HepG2 (cell line): ENCODE measurements around the gene ANP32A. TPM values are rescaled to one million over a fixed set of nuclear protein-coding genes. Genes with fewer than 3 reads are reported as not detected.
A peak's percentile ranks its signal among the peaks of the same experiment; 100 is the strongest.

Experiments used
- ATAC-seq: fragments of 200-7000 bp; cut with Tn5 transposase; 3 replicates; pipeline ENCODE4 v1.9.1; 2020; ENCODE audit warnings: mild to moderate bottlenecking, moderate library complexity
- BruUV-seq: library from RNA; stranded (reverse); fragments of 400-500 nt; replicated peaks from 2 replicates; lab custom pipeline; 2021; lab: Mats Ljungman, UMichigan
- CTCF ChIA-PET: fragments of 300-600 bp; formaldehyde crosslinking; extraction: SDS; loops from one replicate; lab custom pipeline; 2021; ENCODE audit warnings: low total read pairs, inconsistent platforms, low intra/inter-chr PET ratio; lab: Yijun Ruan, JAX
- POLR2A ChIA-PET: fragments of 350-600 bp; sonication (Branson Sonifier 250); formaldehyde crosslinking; loops from one replicate; lab custom pipeline; 2020; ENCODE audit warnings: antibody characterized with exemption, inconsistent platforms; lab: Yijun Ruan, JAX
- DNase-seq: peaks from one replicate; pipeline ENCODE4 v3.0.0-alpha.2; 2015; ENCODE audit warnings: low spot score
- FAIRE-seq: peaks from 3 replicates; lab custom pipeline; 2011; peaks lifted over from hg19 to GRCh38; lab: Jason Lieb, UNC
- H2AFZ ChIP-seq: one replicate; pipeline ENCODE4 v1.6.1; 2011; ENCODE audit warnings: low read length, inconsistent platforms
- H3K27ac ChIP-seq: fragments of 300-600 bp; 3 replicates; pipeline ENCODE4 v1.8.0; 2011; ENCODE audit warnings: mixed run types, mild to moderate bottlenecking, mixed read lengths, low read length, inconsistent platforms; ENCODE audit not compliant: insufficient read depth; ENCODE audit errors: extremely low read length
- H3K27me3 ChIP-seq, 2 experiments: fragments of 200-600 bp in 1 of 2; 2 replicates in 1 of 2; 3 replicates in 1 of 2; pipeline versions ENCODE4 v1.6.0 to v1.8.0; 2011; ENCODE audit warnings: low read length in 2 of 2, mild to moderate bottlenecking in 2 of 2, moderate library complexity in 2 of 2, inconsistent platforms in 1 of 2; ENCODE audit not compliant: insufficient read depth in 2 of 2, control insufficient read depth in 1 of 2
- H3K36me3 ChIP-seq, 2 experiments: fragments of 200-600 bp in 1 of 2; replicated peaks in 1 of 2; 2 replicates in 1 of 2; 3 replicates in 1 of 2; pipeline versions ENCODE4 v1.5.1 to v1.8.0; 2011; ENCODE audit warnings: low read length in 2 of 2, inconsistent platforms in 1 of 2; ENCODE audit not compliant: insufficient read depth in 2 of 2, control insufficient read depth in 1 of 2
- H3K4me1 ChIP-seq: 2 replicates; pipeline ENCODE4 v1.5.1; 2012; ENCODE audit warnings: low read length, inconsistent platforms; ENCODE audit not compliant: insufficient read depth
- H3K4me2 ChIP-seq: 2 replicates; pipeline ENCODE4 v1.6.0; 2011; ENCODE audit warnings: low read depth, low read length, inconsistent platforms
- H3K4me3 ChIP-seq, 3 experiments: fragments of 200-600 bp in 1 of 3; sonication (generic), shearing (Covaris generic) in 1 of 3; replicated peaks in 1 of 3; 2 replicates each; pipeline ENCODE4 v1.5.1; 2011 to 2016; ENCODE audit warnings: low read length in 3 of 3, inconsistent platforms in 2 of 3, low read depth in 2 of 3, mild to moderate bottlenecking in 2 of 3, control low read depth in 1 of 3, mixed read lengths in 1 of 3; ENCODE audit not compliant: insufficient read depth in 1 of 3
- H3K79me2 ChIP-seq: one replicate; pipeline ENCODE4 v1.6.1; 2011; ENCODE audit warnings: low read length, inconsistent platforms; ENCODE audit not compliant: insufficient read depth
- H3K9ac ChIP-seq: 2 replicates; pipeline ENCODE4 v1.6.0; 2011; ENCODE audit warnings: mild to moderate bottlenecking, low read depth, low read length, inconsistent platforms; ENCODE audit not compliant: insufficient read depth
- H3K9me3 ChIP-seq: 2 replicates; pipeline ENCODE4 v1.5.1; 2012; ENCODE audit warnings: mild to moderate bottlenecking, low read length
- H4K20me1 ChIP-seq: 2 replicates; pipeline ENCODE4 v1.6.0; 2011; ENCODE audit warnings: inconsistent platforms, mild to moderate bottlenecking, low read length, moderate library complexity; ENCODE audit not compliant: insufficient read depth
- ARNTL ChIP-seq: sonication (generic); formaldehyde crosslinking; IDR thresholded peaks from 2 replicates; pipeline ENCODE4 v1.4.0; 2020; ENCODE audit warnings: mild to moderate bottlenecking, missing genetic modification reagents
- CHD2 ChIP-seq: IDR thresholded peaks from 2 replicates; pipeline ENCODE4 v1.6.1; 2011; ENCODE audit warnings: low read depth, low read length, improper control_type of control experiment
- HNRNPK ChIP-seq: fragments of 200-400 bp; formaldehyde crosslinking; IDR thresholded peaks from 2 replicates; pipeline ENCODE4 v1.6.1; 2018; ENCODE audit warnings: low read length, low read depth, moderate library complexity, mild to moderate bottlenecking; ENCODE audit not compliant: poor library complexity, severe bottlenecking
- NFAT5 ChIP-seq: sonication (generic); formaldehyde crosslinking; IDR thresholded peaks from 2 replicates; pipeline ENCODE4 v1.4.0; 2020; ENCODE audit warnings: missing genetic modification reagents
- SRY ChIP-seq: sonication (generic); formaldehyde crosslinking; IDR thresholded peaks from 2 replicates; pipeline ENCODE4 v1.8.0; 2022; ENCODE audit warnings: mild to moderate bottlenecking, missing genetic modification reagents
- ZNF256 ChIP-seq: sonication (generic); formaldehyde crosslinking; conservative IDR thresholded peaks from 2 replicates; pipeline ENCODE4 v1.4.0; 2020; ENCODE audit warnings: missing genetic modification reagents
- ZNF607 ChIP-seq: sonication (generic); formaldehyde crosslinking; IDR thresholded peaks from 2 replicates; pipeline ENCODE4 v1.5.1; 2020; ENCODE audit warnings: missing genetic modification reagents, mild to moderate bottlenecking, borderline replicate concordance
- WGBS: methylation state at CpG from one replicate; pipeline ENCODE4 v1.1.6; 2017; ENCODE audit warnings: low lambda C conversion rate; 5-methylcytosine and 5-hydroxymethylcytosine counted together
- in situ Hi-C: cut with HindIII; loops from 2 replicates; pipeline ENCODE4 v1.10.0; 2017; ENCODE audit warnings: low pct_unique_long_range_greater_than_20kb; ENCODE audit not compliant: extremely low pct_ligation_motif_present
- intact Hi-C: fragments of 100-400 bp; cut with micrococcal nuclease; formaldehyde crosslinking; loops from one replicate; pipeline ENCODE4 v1.10.0; 2022; ENCODE audit not compliant: unreplicated experiment
- polyA plus RNA-seq, 8 experiments: library from polyadenylated mRNA; depleted of rRNA in 3 of 8; stranded (reverse) in 7 of 8; unstranded in 1 of 8; fragments of >200 nt; fragmentation: Illumina TruSeq in 4 of 8; extraction: Trizol in 4 of 8; gene quantifications; 2 replicates each; pipeline versions ENCODE4 v1.2.1 to v1.2.3, GENCODE V29; 2011 to 2016; ENCODE audit warnings: low read depth in 4 of 8, missing spikeins in 1 of 8, mixed read lengths in 1 of 8; ENCODE audit not compliant: insufficient read depth in 1 of 8
- total RNA-seq, 5 experiments: library from RNA; depleted of rRNA; stranded (reverse); fragments of >200 nt; fragmentation: Illumina TruSeq; extraction: Trizol; gene quantifications; 2 replicates each; pipeline ENCODE4 v1.2.3, GENCODE V29; 2016; ENCODE audit warnings: low read depth in 1 of 5

ANP32A gene
- total and polyA plus RNA-seq, 2 of the 13 experiments (the other 11 are each of a cell fraction or from before 2014, with no cell fraction given): 60.6 to 206 TPM

- H3K27ac ChIP-seq: no peak overlapping the region
- FAIRE-seq (no peak), ATAC-seq (no peak), DNase-seq (no peak)
- no TSS peak for BruUV-seq
- H4K20me1 ChIP-seq: no peaks in the 10 kb centered on the region
- no peaks in the 10 kb centered on the region for H3K36me3 ChIP-seq
- no peaks in the 10 kb centered on the region for H3K4me1 ChIP-seq
- no peak overlapping the region for H3K9ac ChIP-seq
- no peaks in the 10 kb centered on the region for H3K9me3 ChIP-seq
- no peak overlapping the region for H2AFZ ChIP-seq
- intact Hi-C loops (no loop called here), in situ Hi-C loops (no loop called here)
- H3K4me2 ChIP-seq: no peak overlapping the region
- TF ChIP-seq ZNF607 (CRISPR knock-in tag) (no peak), HNRNPK (peak; percentile 67)
- peaks cover 0 to 4% of the 10 kb centered on the region in 2 experiments; a peak in 1 of 5 replicates for H3K27me3 ChIP-seq
- no peaks in the 10 kb centered on the region for H3K79me2 ChIP-seq
- POLR2A ChIA-PET: no interaction called here
- CTCF ChIA-PET: no interaction called here
- no peak overlapping the region for H3K4me3 ChIP-seq
Observed at GRCh38 chr15:68751622-68752021, 69.1 kb downstream of the ANP32A start.

GRCh38 chr15:68749793-68750192, 70.9 kb downstream of the ANP32A start:
- Histone ChIP-seq H3K9ac (no peak overlapping the region), H3K4me3 (no peak overlapping the region), H2AFZ (no peak overlapping the region), H3K79me2 (no peaks in the 10 kb centered on the region), H3K4me2 (no peak overlapping the region), H3K27me3 (peaks cover 0 to under 1% of the 10 kb centered on the region in 2 experiments; a peak in 1 of 5 replicates), H3K36me3 (no peaks in the 10 kb centered on the region), H3K4me1 (no peaks in the 10 kb centered on the region), H3K27ac (no peak overlapping the region), H4K20me1 (no peaks in the 10 kb centered on the region), H3K9me3 (no peaks in the 10 kb centered on the region)
- in situ Hi-C loops: no loop called here
- DNase-seq: no peak
- intact Hi-C loops: loop anchor here (5.0 kb wide), 1 partner anchor 283 kb away; no protein-coding TSS in a partner anchor
- ChIA-PET POLR2A (no interaction called here), CTCF (no interaction called here)
- FAIRE-seq: no peak
- no peak for TF ChIP-seq SRY (CRISPR knock-in tag)
- no peak for TF ChIP-seq ARNTL
- no peak for TF ChIP-seq ZNF256 (CRISPR knock-in tag)
- no peak for TF ChIP-seq CHD2
- TF ChIP-seq NFAT5 (CRISPR knock-in tag): no peak
- ATAC-seq: no peak
- 0% methylated on average over 2 of the region's 2 CpGs for WGBS
- BruUV-seq: no TSS peak
